K562 (cell line): ENCODE results near the gene IRF2BP2. TPM values are rescaled to one million over a fixed set of nuclear protein-coding genes. Genes with fewer than 3 reads are reported as not detected.

Experiments used
- ARID1B ChIP-seq: fragments of 450-650 bp; IDR thresholded peaks from 2 replicates; pipeline ENCODE4 v1.6.1; 2016; ENCODE audit warnings: antibody characterized with exemption, mild to moderate bottlenecking, inconsistent platforms
- ASH1L ChIP-seq: fragments of 450-650 bp; IDR thresholded peaks from 2 replicates; pipeline ENCODE4 v1.6.1; 2018; ENCODE audit warnings: borderline replicate concordance, mild to moderate bottlenecking, low read depth; ENCODE audit not compliant: partially characterized antibody
- CC2D1A ChIP-seq: fragments of 450-650 bp; IDR thresholded peaks from 2 replicates; pipeline ENCODE4 v1.6.1; 2017; ENCODE audit warnings: mild to moderate bottlenecking
- CREB1 ChIP-seq, 2 experiments: sonication (generic) in 1 of 2; formaldehyde crosslinking in 1 of 2; IDR thresholded peaks; 2 replicates each; pipeline versions ENCODE4 v1.6.1 to v1.8.0; 2012 to 2022; ENCODE audit warnings: inconsistent platforms in 1 of 2, mild to moderate bottlenecking in 1 of 2, missing genetic modification reagents in 1 of 2, moderate library complexity in 1 of 2
- CXXC5 ChIP-seq: fragments of 250-450 bp; sonication (Bioruptor Pico); IDR thresholded peaks from 2 replicates; pipeline ENCODE4 v1.8.0; 2022; ENCODE audit warnings: inconsistent platforms, mild to moderate bottlenecking, moderate library complexity
- ELF4 ChIP-seq: fragments of 450-650 bp; formaldehyde crosslinking; IDR thresholded peaks from 2 replicates; pipeline ENCODE4 v1.4.0; 2022; ENCODE audit warnings: missing genetic modification characterization
- FUS ChIP-seq: fragments of 200-400 bp; formaldehyde crosslinking; optimal IDR thresholded peaks from 2 replicates; pipeline ENCODE3; 2017; ENCODE audit warnings: low read depth, low read length
- GATAD2A ChIP-seq: fragments of 450-650 bp; IDR thresholded peaks from 2 replicates; pipeline ENCODE4 v1.6.1; 2017
- JUND ChIP-seq, 2 experiments: IDR thresholded peaks; 2 replicates in 1 of 2; 3 replicates in 1 of 2; pipeline ENCODE4 v1.6.1; 2011; ENCODE audit warnings: borderline replicate concordance in 2 of 2, low read depth in 2 of 2, low read length in 2 of 2, improper control_type of control experiment in 1 of 2, missing biosample characterization in 1 of 2, missing genetic modification characterization in 1 of 2, missing genetic modification reagents in 1 of 2
- MECOM ChIP-seq: fragments of 250-450 bp; sonication (Bioruptor Pico); IDR thresholded peaks from 2 replicates; pipeline ENCODE4 v1.8.0; 2022; ENCODE audit warnings: inconsistent platforms
- NFATC3 ChIP-seq: fragments of 450-650 bp; IDR thresholded peaks from 2 replicates; pipeline ENCODE4 v1.6.1; 2017; ENCODE audit warnings: mild to moderate bottlenecking
- RAD21 ChIP-seq, 2 experiments: fragments of 250-450 bp in 1 of 2; fragments of 450-650 bp in 1 of 2; sonication (Bioruptor Pico) in 1 of 2; formaldehyde crosslinking in 1 of 2; IDR thresholded peaks in 1 of 2; conservative IDR thresholded peaks in 1 of 2; 2 replicates each; pipeline versions ENCODE4 v1.4.0 to v1.8.0; 2020 to 2022; ENCODE audit warnings: mild to moderate bottlenecking in 2 of 2, moderate library complexity in 1 of 2
- SAFB ChIP-seq: fragments of 200-400 bp; formaldehyde crosslinking; IDR thresholded peaks from 2 replicates; pipeline ENCODE4 v1.6.1; 2017; ENCODE audit warnings: low read depth, low read length, borderline replicate concordance
- SIN3B ChIP-seq: fragments of 450-650 bp; IDR thresholded peaks from 2 replicates; pipeline ENCODE4 v1.6.1; 2017; ENCODE audit warnings: low read depth, mild to moderate bottlenecking, moderate library complexity
- SMAD4 ChIP-seq: fragments of 250-450 bp; sonication (Bioruptor Pico); conservative IDR thresholded peaks from 2 replicates; pipeline ENCODE4 v1.8.0; 2021; ENCODE audit warnings: inconsistent platforms, mild to moderate bottlenecking, moderate library complexity
- ZC3H8 ChIP-seq: fragments of 450-650 bp; IDR thresholded peaks from 2 replicates; pipeline ENCODE4 v1.6.1; 2017
- ZNF586 ChIP-seq: fragments of 450-650 bp; formaldehyde crosslinking; conservative IDR thresholded peaks from 2 replicates; pipeline ENCODE4 v1.4.0; 2020; ENCODE audit warnings: mild to moderate bottlenecking, moderate library complexity
- polyA plus RNA-seq, 8 experiments: library from polyadenylated mRNA; depleted of rRNA in 4 of 8; stranded (reverse) in 5 of 8; unstranded in 3 of 8; fragments of >200 nt; fragmentation: Nextera tagmentation in 2 of 8; fragmentation: Illumina TruSeq in 1 of 8; extraction: Ambion mirVana in 2 of 8; extraction: Trizol in 1 of 8; gene quantifications; 2 replicates each; pipeline versions ENCODE4 v1.2.1 to v1.2.3, GENCODE V29; 2011 to 2014; ENCODE audit warnings: inconsistent platforms in 1 of 8, missing spikeins in 1 of 8
- total RNA-seq, 7 experiments: library from RNA; depleted of rRNA in 6 of 7; stranded (reverse); fragments of >200 nt in 6 of 7; fragmentation: Illumina TruSeq in 2 of 7; extraction: Trizol in 2 of 7; gene quantifications; 2 replicates each; pipeline versions ENCODE4 v1.2.1 to v1.2.3, GENCODE V29; 2011 to 2021; ENCODE audit warnings: low replicate concordance in 1 of 7
- TF ChIP-seq, protein P1 (sequence below), 3 experiments: IDR thresholded peaks in 2 of 3; conservative IDR thresholded peaks in 1 of 3; 2 replicates each; pipeline ENCODE4 v1.5.1; 2011 to 2012; ENCODE audit warnings: low read length in 3 of 3, mild to moderate bottlenecking in 3 of 3, control low read depth in 2 of 3, improper control_type of control experiment in 1 of 3, inconsistent platforms in 1 of 3, low read depth in 1 of 3, mixed read lengths in 1 of 3, moderate library complexity in 1 of 3; ENCODE audit not compliant: insufficient read depth in 2 of 3
- TF ChIP-seq, protein P2 (sequence below): sonication (generic); formaldehyde crosslinking; IDR thresholded peaks from 2 replicates; pipeline ENCODE4 v1.8.1; 2023; ENCODE audit warnings: mild to moderate bottlenecking, missing genetic modification reagents
- TF ChIP-seq, protein P3 (sequence below): fragments of 450-650 bp; formaldehyde crosslinking; IDR thresholded peaks from 2 replicates; pipeline ENCODE4 v1.4.0; 2020; ENCODE audit warnings: mild to moderate bottlenecking, moderate library complexity
- TF ChIP-seq, protein P4 (sequence below): fragments of 450-650 bp; formaldehyde crosslinking; IDR thresholded peaks from 2 replicates; pipeline ENCODE4 v1.4.0; 2022; ENCODE audit warnings: missing genetic modification characterization
- TF ChIP-seq, protein P5 (sequence below): sonication (generic); formaldehyde crosslinking; IDR thresholded peaks from 2 replicates; pipeline ENCODE4 v1.8.0; 2022; ENCODE audit warnings: mild to moderate bottlenecking, missing genetic modification reagents

Gene IRF2BP2
- total and polyA plus RNA-seq, 9 of the 15 experiments (the other 6 are each of a cell fraction or from before 2014, with no cell fraction given) = 7.7 to 68.6 (median 22.1) TPM

DNA sequence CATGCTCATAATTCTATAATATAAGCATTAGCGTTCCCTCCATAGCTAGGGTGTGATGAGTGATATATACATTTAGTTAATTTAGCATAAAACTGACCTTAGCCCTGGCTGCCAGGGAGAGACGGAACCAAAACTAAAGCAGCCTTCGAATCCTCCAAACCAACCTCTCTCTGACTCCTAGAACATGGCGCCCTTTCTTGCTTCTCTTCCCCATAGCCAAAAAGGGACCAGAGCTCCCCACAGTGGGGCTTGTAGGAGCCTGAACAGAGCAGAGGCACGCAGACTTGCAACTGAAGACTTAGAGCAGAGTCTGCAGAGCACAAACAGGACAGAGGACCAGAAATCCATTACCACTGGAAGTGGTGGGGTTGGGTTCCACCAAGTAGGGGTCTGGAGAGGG, 17.7 kb downstream of the IRF2BP2 start (continued):
- TF ChIP-seq CXXC5 = peak; percentile 64
- TF ChIP-seq JUND (IDR thresholded peaks at IDR 0.05; ENCODE audit: borderline replicate concordance, low read depth, low read length) = no peak
- TF ChIP-seq JUND (tag; IDR thresholded peaks at IDR 0.05; ENCODE audit: borderline replicate concordance, low read depth, low read length) = peak; percentile 44; the same call in 1 of the 3 replicates
- TF ChIP-seq GATAD2A = no peak
- TF ChIP-seq ELF4 (CRISPR knock-in tag) = no peak
- TF ChIP-seq, protein P1, sequence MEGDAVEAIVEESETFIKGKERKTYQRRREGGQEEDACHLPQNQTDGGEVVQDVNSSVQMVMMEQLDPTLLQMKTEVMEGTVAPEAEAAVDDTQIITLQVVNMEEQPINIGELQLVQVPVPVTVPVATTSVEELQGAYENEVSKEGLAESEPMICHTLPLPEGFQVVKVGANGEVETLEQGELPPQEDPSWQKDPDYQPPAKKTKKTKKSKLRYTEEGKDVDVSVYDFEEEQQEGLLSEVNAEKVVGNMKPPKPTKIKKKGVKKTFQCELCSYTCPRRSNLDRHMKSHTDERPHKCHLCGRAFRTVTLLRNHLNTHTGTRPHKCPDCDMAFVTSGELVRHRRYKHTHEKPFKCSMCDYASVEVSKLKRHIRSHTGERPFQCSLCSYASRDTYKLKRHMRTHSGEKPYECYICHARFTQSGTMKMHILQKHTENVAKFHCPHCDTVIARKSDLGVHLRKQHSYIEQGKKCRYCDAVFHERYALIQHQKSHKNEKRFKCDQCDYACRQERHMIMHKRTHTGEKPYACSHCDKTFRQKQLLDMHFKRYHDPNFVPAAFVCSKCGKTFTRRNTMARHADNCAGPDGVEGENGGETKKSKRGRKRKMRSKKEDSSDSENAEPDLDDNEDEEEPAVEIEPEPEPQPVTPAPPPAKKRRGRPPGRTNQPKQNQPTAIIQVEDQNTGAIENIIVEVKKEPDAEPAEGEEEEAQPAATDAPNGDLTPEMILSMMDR (IDR thresholded peaks at IDR 0.05 in 2 of 3, conservative IDR thresholded peaks at IDR 0.05 in 1 of 3; ENCODE audit: insufficient read depth in 2 of 3, low read depth in 1 of 3, low read length in 3 of 3) = peak; percentile 53 to 69 (median 60); a peak in 5 of 6 replicates
- TF ChIP-seq, protein P2, sequence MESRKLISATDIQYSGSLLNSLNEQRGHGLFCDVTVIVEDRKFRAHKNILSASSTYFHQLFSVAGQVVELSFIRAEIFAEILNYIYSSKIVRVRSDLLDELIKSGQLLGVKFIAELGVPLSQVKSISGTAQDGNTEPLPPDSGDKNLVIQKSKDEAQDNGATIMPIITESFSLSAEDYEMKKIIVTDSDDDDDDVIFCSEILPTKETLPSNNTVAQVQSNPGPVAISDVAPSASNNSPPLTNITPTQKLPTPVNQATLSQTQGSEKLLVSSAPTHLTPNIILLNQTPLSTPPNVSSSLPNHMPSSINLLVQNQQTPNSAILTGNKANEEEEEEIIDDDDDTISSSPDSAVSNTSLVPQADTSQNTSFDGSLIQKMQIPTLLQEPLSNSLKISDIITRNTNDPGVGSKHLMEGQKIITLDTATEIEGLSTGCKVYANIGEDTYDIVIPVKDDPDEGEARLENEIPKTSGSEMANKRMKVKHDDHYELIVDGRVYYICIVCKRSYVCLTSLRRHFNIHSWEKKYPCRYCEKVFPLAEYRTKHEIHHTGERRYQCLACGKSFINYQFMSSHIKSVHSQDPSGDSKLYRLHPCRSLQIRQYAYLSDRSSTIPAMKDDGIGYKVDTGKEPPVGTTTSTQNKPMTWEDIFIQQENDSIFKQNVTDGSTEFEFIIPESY (CRISPR knock-in tag) = peak; percentile 70; the same call in 1 of the 2 replicates
- TF ChIP-seq CC2D1A = peak; percentile 50; the same call in 1 of the 2 replicates
- no peak for TF ChIP-seq NFATC3
- no peak for TF ChIP-seq ZNF586 (CRISPR knock-in tag)
- TF ChIP-seq, protein P3, sequence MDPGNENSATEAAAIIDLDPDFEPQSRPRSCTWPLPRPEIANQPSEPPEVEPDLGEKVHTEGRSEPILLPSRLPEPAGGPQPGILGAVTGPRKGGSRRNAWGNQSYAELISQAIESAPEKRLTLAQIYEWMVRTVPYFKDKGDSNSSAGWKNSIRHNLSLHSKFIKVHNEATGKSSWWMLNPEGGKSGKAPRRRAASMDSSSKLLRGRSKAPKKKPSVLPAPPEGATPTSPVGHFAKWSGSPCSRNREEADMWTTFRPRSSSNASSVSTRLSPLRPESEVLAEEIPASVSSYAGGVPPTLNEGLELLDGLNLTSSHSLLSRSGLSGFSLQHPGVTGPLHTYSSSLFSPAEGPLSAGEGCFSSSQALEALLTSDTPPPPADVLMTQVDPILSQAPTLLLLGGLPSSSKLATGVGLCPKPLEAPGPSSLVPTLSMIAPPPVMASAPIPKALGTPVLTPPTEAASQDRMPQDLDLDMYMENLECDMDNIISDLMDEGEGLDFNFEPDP = no peak
- TF ChIP-seq ASH1L = no peak
- TF ChIP-seq, protein P4, sequence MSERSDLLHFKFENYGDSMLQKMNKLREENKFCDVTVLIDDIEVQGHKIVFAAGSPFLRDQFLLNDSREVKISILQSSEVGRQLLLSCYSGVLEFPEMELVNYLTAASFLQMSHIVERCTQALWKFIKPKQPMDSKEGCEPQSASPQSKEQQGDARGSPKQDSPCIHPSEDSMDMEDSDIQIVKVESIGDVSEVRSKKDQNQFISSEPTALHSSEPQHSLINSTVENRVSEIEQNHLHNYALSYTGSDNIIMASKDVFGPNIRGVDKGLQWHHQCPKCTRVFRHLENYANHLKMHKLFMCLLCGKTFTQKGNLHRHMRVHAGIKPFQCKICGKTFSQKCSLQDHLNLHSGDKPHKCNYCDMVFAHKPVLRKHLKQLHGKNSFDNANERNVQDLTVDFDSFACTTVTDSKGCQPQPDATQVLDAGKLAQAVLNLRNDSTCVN (CRISPR knock-in tag) = no peak
- peak; percentile 76 for TF ChIP-seq SMAD4
- no peak for TF ChIP-seq ZC3H8
- no peak for TF ChIP-seq SAFB
- TF ChIP-seq CREB1 (IDR thresholded peaks at IDR 0.05) = no peak
- TF ChIP-seq CREB1 (CRISPR knock-in tag; IDR thresholded peaks at IDR 0.05) = no peak
- no peak for TF ChIP-seq MECOM
- TF ChIP-seq, protein P5, sequence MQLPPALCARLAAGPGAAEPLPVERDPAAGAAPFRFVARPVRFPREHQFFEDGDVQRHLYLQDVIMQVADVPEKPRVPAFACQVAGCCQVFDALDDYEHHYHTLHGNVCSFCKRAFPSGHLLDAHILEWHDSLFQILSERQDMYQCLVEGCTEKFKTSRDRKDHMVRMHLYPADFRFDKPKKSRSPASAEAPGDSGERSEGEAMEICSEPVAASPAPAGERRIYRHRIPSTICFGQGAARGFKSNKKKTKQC (CRISPR knock-in tag) = no peak
- no peak for TF ChIP-seq ARID1B
- no peak for TF ChIP-seq FUS
- TF ChIP-seq SIN3B = no peak
- TF ChIP-seq RAD21 (CRISPR knock-in tag; conservative IDR thresholded peaks at IDR 0.05 in 1 of 2, IDR thresholded peaks at IDR 0.05 in 1 of 2) = peak; percentile 86 to 97
